ENCODE data around the gene HERC2.

Gene HERC2

DNA sequence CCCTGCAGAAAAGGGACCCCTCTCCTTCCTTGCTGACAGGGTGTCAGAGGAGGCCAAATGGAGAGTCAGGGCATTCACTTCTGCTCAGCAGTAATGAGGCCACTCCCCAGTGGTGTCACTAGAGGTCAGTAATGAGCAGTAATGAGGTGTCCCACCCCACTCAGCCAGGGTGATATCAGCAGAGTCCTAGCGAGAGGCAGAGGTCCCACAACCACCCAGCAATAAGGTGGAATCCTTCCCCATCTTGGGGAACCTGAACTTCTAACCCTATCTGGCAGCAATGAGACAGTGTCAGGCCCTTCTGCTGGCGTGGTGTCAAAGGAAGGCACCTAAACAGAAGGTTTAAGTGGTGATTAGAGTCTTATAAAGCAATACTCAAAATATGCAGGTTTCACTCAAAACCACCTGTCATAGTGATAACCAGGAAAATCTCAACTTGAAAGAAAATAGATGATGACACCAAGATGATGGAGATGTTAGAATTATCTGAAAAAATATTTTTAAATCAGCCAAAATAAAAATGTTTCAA is 235.7 kb downstream of the HERC2 start:
- DNase-seq, result peak; percentile 55

DNA sequence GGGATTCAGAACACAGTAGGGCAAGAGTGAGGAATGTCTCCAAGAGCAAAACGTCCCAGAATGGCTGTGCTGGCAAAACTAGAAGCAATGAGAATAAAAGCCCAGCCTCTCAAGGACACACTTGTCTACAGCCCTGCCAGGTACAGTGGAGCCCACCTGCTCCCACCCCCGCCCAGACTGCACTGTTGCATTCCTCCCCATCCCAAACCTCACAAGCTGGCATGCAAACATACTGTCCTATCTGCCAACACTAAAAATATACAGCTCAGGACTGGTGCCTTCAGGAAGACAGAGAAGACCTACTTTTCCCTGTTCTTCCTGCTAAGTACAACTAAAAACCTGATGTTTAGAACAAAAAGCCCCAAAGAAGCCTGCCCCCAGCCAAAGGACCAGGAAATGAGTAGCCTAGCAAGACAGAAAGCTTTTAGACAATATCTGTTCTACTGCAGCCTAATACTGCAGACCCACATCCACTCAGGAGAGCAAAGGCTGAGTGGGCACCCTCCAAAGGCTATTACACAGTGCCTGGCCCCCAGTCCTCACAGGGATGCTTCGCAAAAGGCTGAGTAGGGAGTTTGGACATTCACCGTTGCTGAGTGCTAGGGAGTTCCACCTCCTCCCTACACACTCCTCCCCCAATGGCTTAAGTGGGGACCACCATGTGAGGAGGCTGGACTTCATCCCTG is 236.3 kb downstream of the HERC2 start:
- DNase-seq, result no peak

DNA sequence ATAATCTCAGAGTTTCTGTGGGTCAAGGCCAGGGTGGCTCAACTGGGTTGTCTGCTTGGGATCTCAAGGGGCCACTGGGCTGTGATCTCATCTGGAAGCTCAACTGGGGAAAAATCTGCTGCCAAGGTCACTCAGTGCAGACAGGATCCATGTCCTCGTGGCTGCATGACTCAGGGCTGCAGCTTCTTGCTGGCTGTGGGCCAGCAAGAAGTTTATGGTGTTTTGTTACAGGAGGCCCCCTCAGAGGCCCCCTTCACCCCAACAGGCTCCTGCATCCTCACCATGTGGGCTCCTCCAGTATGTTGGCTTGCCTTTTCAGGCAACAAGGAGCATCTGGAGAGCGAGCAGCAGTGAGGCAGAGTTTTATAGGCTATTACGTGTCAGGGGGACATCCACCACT is 237.4 kb downstream of the HERC2 start:
- no peak for DNase-seq

DNA sequence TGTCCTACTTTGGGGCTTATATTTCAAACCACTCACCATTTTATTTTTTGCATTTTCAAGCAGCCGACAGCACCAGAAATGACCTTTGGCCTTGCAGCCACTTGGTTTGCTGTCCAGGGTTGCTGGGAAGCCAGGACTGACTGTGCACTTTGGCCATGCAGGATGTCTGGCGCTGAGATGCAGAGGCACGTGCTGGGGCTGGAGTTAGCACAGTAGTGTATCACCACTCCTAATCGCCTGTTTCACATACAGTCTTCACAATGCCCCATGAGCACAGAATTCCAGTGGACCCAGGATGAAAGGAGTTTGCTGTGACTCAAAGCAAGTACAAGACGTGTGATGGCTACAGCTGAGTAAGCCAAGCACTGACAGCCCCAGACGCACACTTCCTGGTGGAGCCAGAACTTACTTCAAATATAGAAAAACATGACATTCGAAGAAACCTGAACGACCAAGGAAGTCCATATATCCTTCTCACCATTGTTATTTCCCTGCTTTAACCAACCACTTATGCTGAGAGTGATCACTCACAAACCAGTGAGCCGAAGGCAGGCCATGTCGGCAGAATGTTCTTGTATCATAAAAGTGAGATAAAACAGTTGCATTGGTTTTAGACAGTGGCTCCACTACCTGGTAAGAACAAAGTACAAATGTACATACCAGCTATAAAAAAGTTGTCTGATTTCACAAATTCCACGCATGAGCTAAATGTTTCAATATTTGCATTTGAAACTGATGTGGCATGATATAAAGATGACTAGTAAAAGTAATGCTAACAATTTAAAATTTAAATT is 238.9 kb downstream of the HERC2 start:
- no peak for DNase-seq

DNA sequence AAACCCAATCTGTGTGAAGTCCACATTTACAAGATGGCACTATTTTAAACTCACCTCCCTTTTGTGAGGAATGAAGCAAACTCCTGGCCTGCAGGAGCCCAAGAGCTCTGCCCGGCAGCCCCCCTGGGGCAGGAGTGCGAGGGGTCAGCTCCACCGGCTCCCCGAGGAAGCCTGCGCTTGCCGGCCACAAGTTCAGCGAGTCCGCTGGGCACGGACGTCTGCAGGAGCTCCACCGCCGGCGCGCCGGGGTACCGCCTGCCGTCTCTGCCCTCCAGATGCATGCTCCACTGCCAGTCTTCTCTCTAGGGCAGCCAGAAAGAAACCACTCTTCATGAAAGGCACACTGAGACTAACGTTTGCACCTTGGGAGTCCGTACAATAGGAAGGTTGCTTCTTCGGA is 240.4 kb downstream of the HERC2 start:
- DNase-seq, result no peak

DNA sequence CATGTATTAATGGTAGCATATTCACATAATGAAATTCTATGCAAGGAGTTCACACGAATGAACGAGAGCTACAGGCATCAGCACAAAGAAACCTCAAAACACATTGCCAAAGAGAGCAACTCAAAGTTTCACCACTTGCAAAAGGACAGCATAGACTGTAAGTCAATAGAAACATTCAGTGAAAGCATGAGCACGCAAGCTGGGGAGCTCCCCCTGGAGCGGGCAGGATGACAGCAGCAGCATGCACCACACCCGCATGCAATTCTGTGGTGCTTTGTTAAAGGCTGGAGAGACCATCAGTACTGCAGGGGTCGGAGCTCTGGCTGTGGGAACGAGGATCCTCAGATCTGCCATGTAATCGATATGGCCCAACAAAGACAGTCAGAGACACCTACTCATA is 241.6 kb downstream of the HERC2 start:
- DNase-seq, result no peak

DNA sequence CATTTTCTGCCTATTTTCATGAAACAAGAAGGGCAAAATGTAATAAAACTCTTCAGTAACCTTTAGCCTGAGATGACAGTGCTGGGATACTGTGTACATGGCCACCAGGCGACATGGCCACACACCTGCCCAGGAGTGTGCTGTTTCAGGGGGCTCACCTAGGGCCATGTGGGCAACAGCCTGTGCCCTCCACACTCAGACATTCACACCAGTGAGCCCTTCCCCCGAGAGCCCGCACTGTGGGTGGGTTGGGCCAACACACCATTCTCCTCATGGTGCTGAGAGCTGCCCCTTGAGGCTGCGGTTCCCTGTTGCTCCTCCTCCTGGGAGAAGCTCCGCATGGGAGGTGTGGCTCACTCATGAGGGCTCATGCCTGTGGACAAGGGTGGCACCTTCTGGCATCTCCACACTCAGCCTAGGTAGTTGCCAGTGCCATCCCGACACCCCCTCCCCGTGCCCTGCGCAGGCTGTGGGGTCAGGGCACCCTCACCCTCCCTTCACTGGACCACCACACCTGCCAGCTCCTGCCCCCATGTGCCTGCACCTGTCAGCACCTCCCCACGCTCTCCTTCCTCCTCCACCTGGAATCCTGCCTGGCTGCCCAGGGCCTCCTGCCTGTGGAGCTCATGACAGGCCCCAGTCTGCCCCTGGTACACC is 242.5 kb downstream of the HERC2 start:
- DNase-seq, result no peak

DNA sequence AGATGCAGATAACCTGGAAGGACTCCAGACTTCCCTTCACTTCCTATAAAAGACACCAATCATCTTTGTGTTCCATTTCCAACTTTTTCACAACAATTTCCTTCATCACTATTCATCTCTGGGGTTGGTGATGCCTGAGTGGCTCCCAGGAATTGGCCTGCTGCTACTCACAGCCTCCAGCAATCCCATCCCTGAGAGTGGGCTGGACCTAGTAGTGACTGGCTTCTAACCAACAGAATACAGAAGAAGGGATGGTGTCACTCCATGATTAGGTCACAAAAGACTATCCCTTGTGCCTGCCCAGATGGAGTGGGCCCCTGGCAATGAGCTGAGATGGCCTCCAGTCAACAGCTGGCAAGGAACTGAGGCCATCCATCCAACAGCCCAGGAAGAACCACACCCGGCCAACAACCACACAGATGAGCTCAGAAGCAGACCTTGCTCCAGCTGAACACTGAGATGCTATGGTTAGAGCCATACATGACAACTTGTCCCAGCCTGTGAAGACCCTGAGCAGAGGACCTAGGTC is 243.7 kb downstream of the HERC2 start:
- DNase-seq, result no peak

DNA sequence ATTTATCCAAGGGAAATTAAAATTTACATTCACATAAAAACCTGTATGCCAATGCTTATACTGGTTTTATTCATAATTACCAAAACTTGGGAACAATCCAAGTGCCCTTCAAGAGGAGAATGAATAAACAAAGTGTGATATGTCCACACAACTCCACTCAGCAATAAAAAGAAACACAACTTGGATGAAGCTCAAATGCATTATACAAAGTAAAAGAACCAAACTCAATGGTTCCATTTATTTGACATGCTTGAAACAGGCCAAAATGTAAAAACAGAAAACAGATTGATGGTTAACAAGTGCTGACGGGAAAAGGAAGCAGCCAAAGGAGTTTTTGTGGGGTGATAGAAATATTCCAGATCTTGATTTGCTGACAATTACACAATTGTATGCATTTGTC is 246.4 kb downstream of the HERC2 start:
- no peak for DNase-seq

DNA sequence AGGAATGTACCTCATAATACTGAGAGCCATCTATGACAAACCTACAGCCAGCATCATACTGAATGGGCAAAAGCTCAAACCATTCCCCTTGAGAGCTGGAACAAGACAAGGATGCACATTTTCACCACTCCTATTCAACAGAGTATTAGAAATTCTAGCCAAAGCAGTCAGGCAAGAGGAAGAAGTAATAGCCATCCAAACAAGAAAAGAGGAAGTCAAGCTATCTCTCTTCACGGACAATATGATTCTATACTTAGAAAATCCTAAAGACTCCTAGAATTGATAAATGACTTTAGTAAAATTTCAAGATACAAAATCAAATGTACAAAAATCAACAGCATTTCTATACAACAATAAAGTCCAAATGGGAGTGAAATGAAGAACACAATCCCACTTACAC is 253.0 kb downstream of the HERC2 start:
- peak; percentile 46 for DNase-seq

DNA sequence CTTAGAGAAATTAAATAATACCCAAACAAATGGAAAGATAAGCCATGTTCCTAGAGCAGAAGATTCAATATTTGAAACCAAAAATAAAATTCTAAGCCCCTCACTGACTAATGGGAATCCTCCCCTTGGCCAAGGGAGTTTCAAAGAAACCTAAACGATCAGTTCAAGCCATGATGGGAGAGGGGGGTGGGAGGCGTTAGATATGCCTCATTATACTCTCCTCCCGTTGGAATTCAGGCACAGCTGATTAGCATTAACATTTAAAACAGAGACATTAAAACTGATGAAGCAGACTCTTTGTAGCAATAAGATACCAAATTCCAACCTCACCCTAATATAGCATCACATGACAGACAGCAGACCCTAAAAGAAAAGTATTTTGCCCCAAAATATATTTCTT is 255.7 kb downstream of the HERC2 start:
- no peak for DNase-seq

Data from MV-4-11 (cell line).